GM18520 (cell line): ENCODE data around the gene TMEM132A.
"Not testable (repeated sequence)": the region's sequence is repeated elsewhere in the genome, so short reads cannot be mapped to it uniquely, and the experiment has no call there.

ENCODE experiments used
- ATAC-seq: cut with Tn5 transposase; IDR thresholded peaks from one replicate; pipeline ENCODE4 v1.9.1; 2021; ENCODE audit not compliant: unreplicated experiment

The TMEM132A gene

DNA sequence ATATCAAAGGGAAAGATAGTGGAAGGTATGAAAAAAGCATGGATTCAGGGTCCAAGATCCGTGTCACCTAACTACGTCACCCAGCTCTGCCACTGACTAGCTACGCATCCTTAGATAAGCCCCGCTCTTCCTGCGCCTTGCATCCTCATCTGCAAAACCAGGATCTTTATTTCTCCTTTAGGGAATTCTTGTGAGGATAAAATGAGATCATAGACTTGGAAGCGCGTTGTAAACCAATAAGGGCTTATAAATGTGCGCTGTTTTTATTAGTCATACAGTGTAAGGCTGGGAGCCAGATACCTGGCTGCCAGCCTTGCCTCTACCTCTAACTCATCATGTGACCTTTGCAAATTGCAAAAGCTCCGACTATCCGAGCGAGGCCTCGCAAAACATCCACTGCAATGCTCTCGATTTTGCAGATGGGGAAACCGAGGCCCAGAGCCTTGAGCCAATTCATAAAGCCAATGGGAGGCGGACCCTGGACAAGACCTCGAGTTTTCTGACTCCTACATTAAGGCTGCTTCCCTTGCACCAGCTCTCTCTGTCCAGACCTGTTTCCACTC lies 18.6 kb upstream of the TMEM132A start:
- ATAC-seq = no peak

DNA sequence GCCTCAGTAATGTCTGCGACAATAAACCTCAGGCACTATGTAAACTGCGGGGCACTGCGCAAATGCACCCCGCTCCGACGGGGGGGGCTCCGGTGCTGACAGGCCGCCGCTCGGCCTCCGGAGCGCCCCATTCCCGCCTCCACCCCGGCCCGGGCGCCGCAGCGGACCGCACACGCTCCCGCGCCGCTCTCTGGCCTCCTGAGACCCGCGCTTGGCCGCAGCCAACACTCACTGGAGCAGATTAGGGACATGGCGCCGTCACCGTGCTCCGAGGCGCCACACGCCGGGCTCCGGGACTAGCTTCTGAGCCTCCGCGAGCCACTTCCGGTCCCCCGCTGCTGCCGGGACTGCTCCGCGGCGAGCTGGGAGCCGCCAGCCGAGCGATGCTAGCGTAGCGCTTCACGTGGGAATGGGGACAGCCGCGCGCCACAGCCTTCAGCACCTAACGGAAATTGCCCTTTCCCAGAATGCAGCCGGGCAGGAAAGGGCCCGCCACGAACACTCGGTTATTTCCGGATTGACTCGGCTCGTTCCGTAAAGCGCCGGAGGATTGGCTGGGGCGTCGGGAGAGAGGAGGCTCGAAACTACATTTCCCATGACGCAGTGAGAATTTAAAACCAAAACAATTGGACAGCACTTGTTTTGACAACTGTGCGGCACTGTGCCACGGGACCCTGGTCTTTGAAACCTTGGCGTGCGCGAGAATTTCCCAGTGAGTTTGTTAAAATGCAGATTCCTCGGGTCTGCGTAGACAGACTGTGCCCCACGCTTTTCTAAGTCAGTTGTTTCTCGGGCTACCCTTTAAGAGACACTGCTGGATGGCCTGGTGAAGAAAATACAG lies 17.9 kb upstream of the TMEM132A start, which contains the start of gene PRPF19:
Gene PRPF19, minus strand, starts transcription at position 454 of the 841 bp plus-strand sequence. Its CDS starts 203 bp downstream, at position 251.
- ATAC-seq = peak; percentile 73

DNA sequence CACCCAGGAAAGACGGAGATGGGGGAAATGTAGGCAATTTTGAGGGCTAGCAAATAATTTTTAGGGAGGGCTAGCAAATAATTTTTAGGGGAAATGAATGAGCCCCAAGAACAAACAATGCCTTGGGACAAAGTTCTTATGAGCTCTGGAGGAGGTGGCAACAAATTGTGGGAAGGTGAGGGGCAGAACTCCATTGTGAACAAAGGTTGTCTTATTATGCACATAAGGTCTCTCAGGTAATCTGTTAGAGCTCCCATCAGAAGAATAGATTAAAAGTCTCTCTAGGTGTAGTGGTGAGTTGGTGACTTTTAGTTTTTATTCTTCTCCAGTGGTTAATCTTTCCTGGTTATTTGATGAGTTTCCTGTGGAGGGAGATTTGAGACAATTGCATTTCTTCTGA lies 15.5 kb upstream of the TMEM132A start:
- ATAC-seq = no peak

- not testable (repeated sequence) for ATAC-seq
These were observed 14.5 kb upstream of the TMEM132A start for GRCh38 chr11:60909680-60910280.

DNA sequence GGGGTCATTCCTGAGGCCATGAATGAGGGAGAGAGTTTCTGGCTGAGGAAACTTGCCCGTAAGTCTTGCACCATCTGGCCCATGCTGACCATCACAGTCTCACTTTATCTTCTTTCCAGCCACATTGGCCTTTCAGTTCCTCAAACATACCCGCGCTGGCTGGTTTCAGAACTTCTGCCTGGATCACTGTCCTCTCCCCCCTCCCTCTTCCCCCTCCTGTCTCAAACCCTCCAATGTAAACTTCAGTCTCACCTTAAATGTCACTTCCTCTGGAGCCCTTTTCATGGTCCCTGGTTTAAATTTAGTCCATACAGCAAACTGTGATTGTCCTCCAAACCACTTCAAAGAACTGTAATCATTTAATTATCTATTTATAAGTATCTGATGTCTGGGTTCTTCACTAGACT lies 14.0 kb upstream of the TMEM132A start:
- ATAC-seq = peak; percentile 18

GRCh38 chr11:60910711-60911380 lies 13.4 kb upstream of the TMEM132A start:
- ATAC-seq = no peak

- no peak for ATAC-seq
These were observed 11.9 kb upstream of the TMEM132A start for GRCh38 chr11:60912223-60912850.

- no peak for ATAC-seq
These were observed 11.3 kb upstream of the TMEM132A start for GRCh38 chr11:60912851-60913528.

GRCh38 chr11:60913793-60914632 lies 10.2 kb upstream of the TMEM132A start, which contains the start of gene TMEM109:
TSS of gene TMEM109 (plus strand) at chr11:60914158. CDS start at chr11:60919694, 5,536 bp downstream.
- ATAC-seq = peak; percentile 23

DNA sequence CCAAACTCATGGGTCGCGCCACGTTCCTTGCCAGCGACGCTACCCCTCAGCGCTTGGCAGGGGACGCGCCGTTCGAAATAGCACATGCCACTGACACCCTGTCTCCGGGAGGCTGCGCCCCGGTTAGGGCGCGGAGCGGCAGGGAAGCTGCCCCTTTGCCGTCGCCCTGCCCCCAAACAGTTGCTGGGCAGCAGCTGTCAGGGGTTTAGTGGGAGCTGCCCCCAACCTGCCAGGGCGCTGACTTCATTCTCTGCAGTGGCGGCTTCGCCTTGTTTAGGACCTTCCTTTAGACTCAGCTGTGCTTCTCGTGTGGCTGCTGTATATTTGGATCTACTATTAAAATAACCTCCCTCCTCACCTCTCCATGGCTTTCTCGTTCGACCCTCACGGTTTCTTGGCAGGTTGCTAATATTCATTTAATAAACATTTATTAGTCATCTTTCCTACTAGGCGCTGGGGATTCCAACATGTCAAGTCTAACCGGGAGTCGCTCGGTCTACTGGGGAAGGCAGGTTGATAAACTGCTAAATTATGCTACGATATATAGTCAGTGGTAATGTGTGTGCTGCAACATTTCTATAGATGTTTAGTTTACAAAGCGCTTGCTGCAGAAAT lies 9.5 kb upstream of the TMEM132A start:
- ATAC-seq = no peak

DNA sequence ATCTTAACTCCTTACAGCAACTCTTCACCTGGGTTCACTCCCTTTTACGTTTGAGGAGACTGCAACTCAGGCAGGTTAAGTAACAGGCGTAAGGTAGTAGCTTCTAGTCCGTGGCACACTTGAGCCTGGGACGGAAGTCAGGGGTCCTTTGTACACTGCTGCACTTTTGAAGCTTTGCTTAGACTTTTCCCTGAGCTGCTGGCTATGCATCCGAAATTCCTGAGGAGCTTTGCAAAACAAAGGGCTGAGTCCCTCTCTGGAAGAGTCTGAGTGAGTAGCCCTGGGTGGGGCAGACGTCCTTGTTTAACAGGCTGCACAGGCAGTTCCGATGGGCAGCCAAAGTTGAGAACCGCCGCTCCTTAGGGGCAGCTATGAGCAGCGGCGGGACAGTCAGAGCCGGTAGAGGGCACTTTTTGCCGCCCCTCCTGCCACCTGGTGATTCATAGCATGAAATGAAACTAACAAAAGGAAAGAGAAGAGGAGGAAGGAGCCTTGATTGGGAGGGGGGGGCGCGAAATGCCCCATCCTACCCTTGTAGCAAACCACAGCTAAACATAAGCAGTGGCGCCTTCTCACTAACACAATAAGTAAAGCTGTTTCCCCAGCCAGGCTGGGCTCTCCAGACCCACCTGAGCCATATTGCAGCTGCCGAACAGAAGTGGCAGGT lies 8.9 kb upstream of the TMEM132A start:
- peak; percentile 33 for ATAC-seq

DNA sequence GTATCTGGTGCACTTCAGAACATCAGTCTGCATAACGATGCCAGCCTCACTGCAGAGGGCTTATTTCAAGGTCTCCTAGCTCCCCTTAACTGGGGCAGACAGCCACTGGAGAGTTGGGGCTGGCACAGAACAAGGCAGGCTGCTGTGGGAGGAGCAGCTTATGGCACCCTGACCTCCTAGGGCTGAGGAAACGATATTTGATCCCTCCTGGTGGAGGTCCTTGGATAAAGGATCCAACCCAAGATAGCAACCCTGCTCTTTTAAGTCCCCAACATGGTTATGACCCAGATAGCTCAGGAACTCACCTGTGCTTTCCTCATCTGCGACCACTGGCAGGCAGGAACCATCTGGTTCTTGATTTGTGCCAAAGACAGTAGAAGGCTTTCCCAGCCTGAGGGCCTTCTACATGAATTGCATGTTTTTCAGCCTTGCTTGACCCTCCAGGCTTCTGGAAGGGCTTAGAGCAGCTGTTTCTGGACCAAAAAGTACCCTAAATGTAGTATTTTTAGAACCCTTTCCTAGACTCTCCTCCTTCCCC lies 7.5 kb upstream of the TMEM132A start:
- ATAC-seq = no peak

- no peak for ATAC-seq
These were observed 7.0 kb upstream of the TMEM132A start for GRCh38 chr11:60917267-60917666.

DNA sequence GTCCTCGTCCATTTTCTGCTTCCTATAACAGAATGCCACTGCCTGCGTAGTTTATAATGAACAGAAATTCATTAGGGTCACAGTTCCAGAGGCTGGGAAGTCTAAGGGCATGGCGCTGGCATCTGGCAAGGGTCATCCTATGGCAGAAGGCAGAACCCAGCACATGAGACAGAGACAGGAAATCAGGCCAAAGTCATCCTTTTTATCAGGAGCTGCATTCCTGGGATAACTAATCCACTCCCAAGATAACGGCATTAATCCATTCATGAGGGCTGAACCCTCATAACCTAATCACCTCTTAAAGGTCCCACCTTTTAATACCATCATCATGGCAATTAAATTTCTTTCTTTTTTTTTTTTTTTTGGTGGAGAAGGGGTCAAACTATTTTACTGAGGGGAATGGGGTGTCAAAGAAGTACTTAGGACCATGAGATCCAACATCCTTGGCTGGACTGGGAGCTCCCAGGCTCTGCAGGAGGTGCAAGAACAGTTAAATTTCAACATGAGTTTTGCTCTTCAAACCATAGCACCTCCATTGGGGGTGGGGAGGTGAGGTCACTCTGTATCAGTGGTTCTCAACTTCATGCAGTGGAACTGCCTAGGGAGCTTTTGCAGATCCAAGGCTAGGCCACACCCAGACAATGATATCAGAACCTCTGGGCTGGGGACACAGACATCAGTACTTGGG lies 5.9 kb upstream of the TMEM132A start:
- no peak for ATAC-seq

DNA sequence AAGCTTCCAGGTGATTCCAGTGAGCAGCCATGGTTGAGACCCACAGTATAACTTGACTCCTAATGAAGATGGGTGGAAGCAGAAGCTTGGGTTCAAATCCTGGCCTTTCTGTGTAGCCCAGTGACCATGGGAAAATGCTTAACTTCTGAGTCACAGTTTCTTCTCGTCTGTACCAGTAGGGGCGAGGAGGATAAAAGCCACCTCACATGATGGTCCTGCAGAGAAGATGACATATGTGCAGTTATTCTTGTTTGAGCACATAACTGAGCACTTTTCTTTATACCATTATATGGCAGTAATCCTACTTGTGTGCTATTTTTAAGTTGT lies 5.4 kb upstream of the TMEM132A start:
- no peak for ATAC-seq

- no peak for ATAC-seq
These were observed 4.9 kb upstream of the TMEM132A start for GRCh38 chr11:60919320-60919719.

DNA sequence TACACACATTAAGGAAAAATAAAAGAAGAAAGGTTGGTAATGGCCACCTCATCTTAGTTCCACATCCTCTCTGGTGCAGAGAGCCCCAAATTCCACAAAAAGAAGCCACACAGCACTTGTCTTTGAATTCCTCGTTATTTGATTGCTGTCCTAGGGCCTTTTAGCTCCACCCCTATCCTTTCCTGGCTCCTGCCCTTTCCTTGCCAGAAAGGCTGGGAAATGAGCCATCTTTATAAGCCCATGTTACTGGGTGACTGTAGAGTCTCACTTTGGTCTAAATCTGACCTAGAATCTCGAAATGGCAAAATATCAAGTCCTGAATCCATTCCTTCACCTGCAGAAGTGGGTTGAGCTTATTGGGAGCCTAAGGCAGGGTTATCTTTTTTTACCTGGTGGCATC lies 4.3 kb upstream of the TMEM132A start:
- no peak for ATAC-seq

DNA sequence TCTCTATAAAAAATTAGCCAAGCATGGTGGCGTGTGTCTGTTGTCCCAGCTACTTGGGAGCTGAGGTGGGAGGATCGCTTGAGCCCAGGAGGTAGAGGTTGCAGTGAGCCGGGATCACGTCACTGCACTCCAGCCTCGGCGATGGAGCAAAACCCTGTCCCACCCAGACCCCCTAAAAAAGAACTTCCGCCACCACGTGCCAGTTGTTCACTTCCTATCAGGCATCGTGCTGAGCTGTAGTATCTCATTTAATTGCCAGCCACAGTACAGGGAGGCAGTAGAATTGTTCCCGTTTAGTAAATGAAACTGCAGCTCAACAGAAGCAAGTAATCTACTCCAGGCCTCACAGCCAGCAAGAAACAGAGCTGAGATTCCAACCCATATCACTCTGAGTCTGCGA lies 3.0 kb upstream of the TMEM132A start:
- no peak for ATAC-seq
